Measurements from ENCODE around the gene TBC1D3I.

The TBC1D3I gene

GRCh38 chr17:36205637-36206485 is 58.5 kb downstream of the TBC1D3I start:
- no peak for DNase-seq

GRCh38 chr17:36204724-36205500 is 59.5 kb downstream of the TBC1D3I start:
- no peak for DNase-seq

All from stimulated activated naive CD4-positive, alpha-beta T cell treated with Interleukin-2 at 50 U/mL for 16 hours (primary cell).